ENCODE data around the gene CISD1. TPM values are rescaled to one million over a fixed set of nuclear protein-coding genes. Genes with fewer than 3 reads are reported as not detected.

CISD1 gene
- total RNA-seq, 2 donors from 2014 or later, result 52.5 to 57.9 TPM

- no peaks in the 10 kb centered on the region for H3K9me3 ChIP-seq
- no peak overlapping the region for H3K27ac ChIP-seq
- H3K9ac ChIP-seq (ENCODE audit: low read depth in 2 of 2, low read length in 2 of 2), result no peak overlapping the region
- H3K4me1 ChIP-seq, result no peaks in the 10 kb centered on the region
- no peaks in the 10 kb centered on the region for H3K36me3 ChIP-seq
- no peak for DNase-seq
- no peak overlapping the region for H3K4me3 ChIP-seq
- TF ChIP-seq, protein P1, sequence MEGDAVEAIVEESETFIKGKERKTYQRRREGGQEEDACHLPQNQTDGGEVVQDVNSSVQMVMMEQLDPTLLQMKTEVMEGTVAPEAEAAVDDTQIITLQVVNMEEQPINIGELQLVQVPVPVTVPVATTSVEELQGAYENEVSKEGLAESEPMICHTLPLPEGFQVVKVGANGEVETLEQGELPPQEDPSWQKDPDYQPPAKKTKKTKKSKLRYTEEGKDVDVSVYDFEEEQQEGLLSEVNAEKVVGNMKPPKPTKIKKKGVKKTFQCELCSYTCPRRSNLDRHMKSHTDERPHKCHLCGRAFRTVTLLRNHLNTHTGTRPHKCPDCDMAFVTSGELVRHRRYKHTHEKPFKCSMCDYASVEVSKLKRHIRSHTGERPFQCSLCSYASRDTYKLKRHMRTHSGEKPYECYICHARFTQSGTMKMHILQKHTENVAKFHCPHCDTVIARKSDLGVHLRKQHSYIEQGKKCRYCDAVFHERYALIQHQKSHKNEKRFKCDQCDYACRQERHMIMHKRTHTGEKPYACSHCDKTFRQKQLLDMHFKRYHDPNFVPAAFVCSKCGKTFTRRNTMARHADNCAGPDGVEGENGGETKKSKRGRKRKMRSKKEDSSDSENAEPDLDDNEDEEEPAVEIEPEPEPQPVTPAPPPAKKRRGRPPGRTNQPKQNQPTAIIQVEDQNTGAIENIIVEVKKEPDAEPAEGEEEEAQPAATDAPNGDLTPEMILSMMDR (IDR thresholded peaks at IDR 0.05), result no peak
- H3K27me3 ChIP-seq, result no peaks in the 10 kb centered on the region
- intact Hi-C loops (cut with DNase I), result no loop called here
Measured at GRCh38 chr10:58320351-58321049, 51.5 kb downstream of the CISD1 start.

DNA sequence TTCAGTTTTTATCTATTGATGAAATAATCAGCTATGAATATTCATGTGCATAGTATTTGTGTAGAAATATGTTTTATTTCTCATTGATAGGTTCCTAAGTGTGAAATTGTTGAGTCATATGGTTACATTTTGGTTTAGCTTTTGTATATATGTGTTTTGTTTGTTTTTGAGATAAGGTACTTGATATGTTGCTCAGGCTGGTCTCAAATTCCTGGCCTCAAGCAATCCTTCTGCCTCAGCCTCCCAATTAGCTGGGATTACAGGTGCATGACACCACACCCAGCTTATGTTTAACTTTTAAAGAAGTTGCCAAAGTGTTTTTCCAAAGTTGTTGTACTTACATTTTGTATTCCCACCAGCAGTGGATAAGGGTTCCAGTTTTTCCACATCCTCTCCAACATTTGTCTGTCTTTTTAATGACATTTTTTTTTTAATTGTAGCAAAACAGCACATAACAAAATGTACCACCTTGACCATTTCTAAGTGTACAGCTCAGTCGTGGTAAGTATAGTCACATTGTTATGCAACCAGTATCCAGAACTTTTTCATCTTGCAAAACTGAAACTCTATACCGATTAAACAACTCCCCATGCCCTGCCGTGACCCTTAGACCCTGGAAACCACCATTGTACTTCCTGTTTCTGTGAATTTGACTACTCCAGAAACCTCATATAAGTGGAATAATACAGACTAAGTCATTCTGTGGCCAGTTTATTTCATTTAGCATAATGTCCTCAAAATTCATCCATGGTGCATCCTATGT is 53.3 kb downstream of the CISD1 start:
- H3K9me3 ChIP-seq, result no peaks in the 10 kb centered on the region

DNA sequence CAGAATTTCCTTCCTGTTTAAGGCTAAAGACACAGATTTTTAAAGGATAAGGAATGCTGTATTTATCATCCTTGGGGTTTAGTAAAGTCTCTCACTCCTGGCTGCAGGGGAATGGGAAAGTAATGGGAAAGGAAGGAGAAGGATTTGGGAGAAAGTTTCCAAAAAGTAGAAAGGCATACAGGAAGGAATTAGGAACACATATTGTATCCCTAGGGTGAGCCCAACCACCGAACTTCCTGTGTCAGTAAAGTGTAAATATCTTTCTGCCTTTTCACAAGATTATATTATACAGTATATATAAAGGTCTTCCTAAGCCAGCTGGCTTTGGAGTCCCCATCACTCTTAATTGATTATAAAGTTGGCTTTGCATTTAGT is 53.9 kb downstream of the CISD1 start:
- Histone ChIP-seq H3K4me1 (no peaks in the 10 kb centered on the region), H3K36me3 (no peaks in the 10 kb centered on the region), H3K9ac (ENCODE audit: low read depth in 2 of 2, low read length in 2 of 2) (no peak overlapping the region), H3K9me3 (no peaks in the 10 kb centered on the region), H3K27ac (peak overlapping the region; percentile 46), H3K4me3 (no peak overlapping the region), H3K27me3 (no peaks in the 10 kb centered on the region)
- TF ChIP-seq, protein P1 (IDR thresholded peaks at IDR 0.05), result no peak
- DNase-seq, result no peak
- intact Hi-C loops (cut with DNase I), result no loop called here

More for the DNA sequence above, 53.3 kb downstream of the CISD1 start:
- Histone ChIP-seq H3K4me3 (no peak overlapping the region), H3K4me1 (no peaks in the 10 kb centered on the region), H3K36me3 (no peaks in the 10 kb centered on the region), H3K9ac (ENCODE audit: low read depth in 2 of 2, low read length in 2 of 2) (no peak overlapping the region), H3K27me3 (no peaks in the 10 kb centered on the region), H3K27ac (peak overlapping the region; percentile 46)
- intact Hi-C loops (cut with DNase I), result no loop called here
- TF ChIP-seq, protein P1 (IDR thresholded peaks at IDR 0.05), result no peak
- peak; percentile 55 for DNase-seq

- intact Hi-C loops (cut with DNase I), result no loop called here
- DNase-seq, result no peak
- Histone ChIP-seq H3K9ac (ENCODE audit: low read depth in 2 of 2, low read length in 2 of 2) (no peak overlapping the region), H3K4me3 (no peak overlapping the region), H3K27ac (no peak overlapping the region), H3K4me1 (no peaks in the 10 kb centered on the region), H3K9me3 (no peaks in the 10 kb centered on the region), H3K27me3 (no peaks in the 10 kb centered on the region), H3K36me3 (no peaks in the 10 kb centered on the region)
- TF ChIP-seq, protein P1 (IDR thresholded peaks at IDR 0.05), result no peak
Measured at GRCh38 chr10:58326967-58327381, 58.0 kb downstream of the CISD1 start.

DNA sequence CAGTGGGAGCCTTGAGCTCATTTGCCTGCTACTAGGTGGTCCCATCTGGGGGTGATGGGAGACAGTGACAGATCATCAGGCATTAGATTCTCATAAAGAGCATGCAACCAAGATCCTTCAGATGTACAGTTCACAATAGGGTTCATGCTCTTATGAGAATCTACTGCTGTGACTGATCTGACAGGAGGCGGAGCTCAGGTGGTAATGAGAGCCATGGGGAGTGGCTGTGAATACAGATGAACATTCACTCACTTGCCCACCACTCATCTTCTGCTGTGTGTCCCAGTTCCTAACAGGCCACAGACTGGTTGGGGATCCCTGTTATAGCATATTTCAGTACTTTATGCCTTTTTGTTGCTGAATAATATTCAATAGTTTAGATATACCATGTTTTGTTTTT is 59.3 kb downstream of the CISD1 start:
- Histone ChIP-seq H3K4me3 (no peak overlapping the region), H3K4me1 (no peaks in the 10 kb centered on the region), H3K27ac (no peak overlapping the region), H3K27me3 (no peaks in the 10 kb centered on the region), H3K9me3 (no peaks in the 10 kb centered on the region), H3K9ac (ENCODE audit: low read depth in 2 of 2, low read length in 2 of 2) (no peak overlapping the region), H3K36me3 (no peaks in the 10 kb centered on the region)
- TF ChIP-seq, protein P1 (IDR thresholded peaks at IDR 0.05), result no peak
- DNase-seq, result no peak
- intact Hi-C loops (cut with DNase I), result no loop called here

All from colonic mucosa (tissue), 4 donors.